HepG2 (cell line): ENCODE data around the gene FCN3. TPM values are rescaled to one million over a fixed set of nuclear protein-coding genes. Genes with fewer than 3 reads are reported as not detected.

Experiments used
- ATAC-seq: fragments of 200-7000 bp; cut with Tn5 transposase; 3 replicates; pipeline ENCODE4 v1.9.1; 2020; ENCODE audit warnings: mild to moderate bottlenecking, moderate library complexity
- BruUV-seq: library from RNA; stranded (reverse); fragments of 400-500 nt; replicated peaks from 2 replicates; lab custom pipeline; 2021; lab: Mats Ljungman, UMichigan
- CTCF ChIA-PET: fragments of 300-600 bp; formaldehyde crosslinking; extraction: SDS; loops from one replicate; lab custom pipeline; 2021; ENCODE audit warnings: low total read pairs, inconsistent platforms, low intra/inter-chr PET ratio; lab: Yijun Ruan, JAX
- POLR2A ChIA-PET: fragments of 350-600 bp; sonication (Branson Sonifier 250); formaldehyde crosslinking; loops from one replicate; lab custom pipeline; 2020; ENCODE audit warnings: antibody characterized with exemption, inconsistent platforms; lab: Yijun Ruan, JAX
- DNase-seq: peaks from one replicate; pipeline ENCODE4 v3.0.0-alpha.2; 2015; ENCODE audit warnings: low spot score
- FAIRE-seq: peaks from 3 replicates; lab custom pipeline; 2011; peaks lifted over from hg19 to GRCh38; lab: Jason Lieb, UNC
- H2AFZ ChIP-seq: one replicate; pipeline ENCODE4 v1.6.1; 2011; ENCODE audit warnings: low read length, inconsistent platforms
- H3K27ac ChIP-seq: fragments of 300-600 bp; 3 replicates; pipeline ENCODE4 v1.8.0; 2011; ENCODE audit warnings: mixed run types, mild to moderate bottlenecking, mixed read lengths, low read length, inconsistent platforms; ENCODE audit not compliant: insufficient read depth; ENCODE audit errors: extremely low read length
- H3K27me3 ChIP-seq, 2 experiments: fragments of 200-600 bp in 1 of 2; 2 replicates in 1 of 2; 3 replicates in 1 of 2; pipeline versions ENCODE4 v1.6.0 to v1.8.0; 2011; ENCODE audit warnings: low read length in 2 of 2, mild to moderate bottlenecking in 2 of 2, moderate library complexity in 2 of 2, inconsistent platforms in 1 of 2; ENCODE audit not compliant: insufficient read depth in 2 of 2, control insufficient read depth in 1 of 2
- H3K36me3 ChIP-seq, 2 experiments: fragments of 200-600 bp in 1 of 2; replicated peaks in 1 of 2; 2 replicates in 1 of 2; 3 replicates in 1 of 2; pipeline versions ENCODE4 v1.5.1 to v1.8.0; 2011; ENCODE audit warnings: low read length in 2 of 2, inconsistent platforms in 1 of 2; ENCODE audit not compliant: insufficient read depth in 2 of 2, control insufficient read depth in 1 of 2
- H3K4me1 ChIP-seq: 2 replicates; pipeline ENCODE4 v1.5.1; 2012; ENCODE audit warnings: low read length, inconsistent platforms; ENCODE audit not compliant: insufficient read depth
- H3K4me2 ChIP-seq: 2 replicates; pipeline ENCODE4 v1.6.0; 2011; ENCODE audit warnings: low read depth, low read length, inconsistent platforms
- H3K4me3 ChIP-seq, 3 experiments: fragments of 200-600 bp in 1 of 3; sonication (generic), shearing (Covaris generic) in 1 of 3; replicated peaks in 1 of 3; 2 replicates each; pipeline ENCODE4 v1.5.1; 2011 to 2016; ENCODE audit warnings: low read length in 3 of 3, inconsistent platforms in 2 of 3, low read depth in 2 of 3, mild to moderate bottlenecking in 2 of 3, control low read depth in 1 of 3, mixed read lengths in 1 of 3; ENCODE audit not compliant: insufficient read depth in 1 of 3
- H3K79me2 ChIP-seq: one replicate; pipeline ENCODE4 v1.6.1; 2011; ENCODE audit warnings: low read length, inconsistent platforms; ENCODE audit not compliant: insufficient read depth
- H3K9ac ChIP-seq: 2 replicates; pipeline ENCODE4 v1.6.0; 2011; ENCODE audit warnings: mild to moderate bottlenecking, low read depth, low read length, inconsistent platforms; ENCODE audit not compliant: insufficient read depth
- H3K9me3 ChIP-seq: 2 replicates; pipeline ENCODE4 v1.5.1; 2012; ENCODE audit warnings: mild to moderate bottlenecking, low read length
- H4K20me1 ChIP-seq: 2 replicates; pipeline ENCODE4 v1.6.0; 2011; ENCODE audit warnings: inconsistent platforms, mild to moderate bottlenecking, low read length, moderate library complexity; ENCODE audit not compliant: insufficient read depth
- CEBPB ChIP-seq: IDR thresholded peaks from 2 replicates; pipeline ENCODE4 v1.6.1; 2011; ENCODE audit warnings: low read depth, low read length, improper control_type of control experiment, borderline replicate concordance
- HNF1B ChIP-seq: sonication (generic); formaldehyde crosslinking; IDR thresholded peaks from 2 replicates; pipeline ENCODE4 v1.5.1; 2020; ENCODE audit warnings: mild to moderate bottlenecking, moderate library complexity, missing genetic modification reagents
- MAFG ChIP-seq: sonication (generic); formaldehyde crosslinking; IDR thresholded peaks from 2 replicates; pipeline ENCODE4 v1.5.1; 2020; ENCODE audit warnings: mild to moderate bottlenecking, missing genetic modification reagents
- NFE2 ChIP-seq: sonication (generic); formaldehyde crosslinking; IDR thresholded peaks from 2 replicates; pipeline ENCODE4 v1.4.0; 2020; ENCODE audit warnings: missing genetic modification reagents
- SNAPC5 ChIP-seq: sonication (generic); formaldehyde crosslinking; IDR thresholded peaks from 2 replicates; pipeline ENCODE4 v1.8.1; 2023; ENCODE audit warnings: mild to moderate bottlenecking, missing genetic modification reagents, borderline replicate concordance
- THAP7 ChIP-seq: sonication (generic); formaldehyde crosslinking; IDR thresholded peaks from 2 replicates; pipeline ENCODE4 v1.8.1; 2023; ENCODE audit warnings: mild to moderate bottlenecking, missing genetic modification reagents
- ZNF253 ChIP-seq: sonication (generic); formaldehyde crosslinking; IDR thresholded peaks from 2 replicates; pipeline ENCODE4 v1.8.0; 2022; ENCODE audit warnings: mild to moderate bottlenecking, missing genetic modification reagents, borderline replicate concordance
- ZNF263 ChIP-seq: sonication (generic); formaldehyde crosslinking; IDR thresholded peaks from 2 replicates; pipeline ENCODE4 v1.4.0; 2020; ENCODE audit warnings: missing genetic modification reagents
- ZNF775 ChIP-seq: sonication (generic); formaldehyde crosslinking; IDR thresholded peaks from 2 replicates; pipeline ENCODE4 v1.4.0; 2020; ENCODE audit warnings: missing genetic modification reagents, mild to moderate bottlenecking, moderate library complexity, borderline replicate concordance
- WGBS: methylation state at CpG from one replicate; pipeline ENCODE4 v1.1.6; 2017; ENCODE audit warnings: low lambda C conversion rate; 5-methylcytosine and 5-hydroxymethylcytosine counted together
- in situ Hi-C: cut with HindIII; loops from 2 replicates; pipeline ENCODE4 v1.10.0; 2017; ENCODE audit warnings: low pct_unique_long_range_greater_than_20kb; ENCODE audit not compliant: extremely low pct_ligation_motif_present
- intact Hi-C: fragments of 100-400 bp; cut with micrococcal nuclease; formaldehyde crosslinking; loops from one replicate; pipeline ENCODE4 v1.10.0; 2022; ENCODE audit not compliant: unreplicated experiment
- polyA plus RNA-seq, 8 experiments: library from polyadenylated mRNA; depleted of rRNA in 3 of 8; stranded (reverse) in 7 of 8; unstranded in 1 of 8; fragments of >200 nt; fragmentation: Illumina TruSeq in 4 of 8; extraction: Trizol in 4 of 8; gene quantifications; 2 replicates each; pipeline versions ENCODE4 v1.2.1 to v1.2.3, GENCODE V29; 2011 to 2016; ENCODE audit warnings: low read depth in 4 of 8, missing spikeins in 1 of 8, mixed read lengths in 1 of 8; ENCODE audit not compliant: insufficient read depth in 1 of 8
- total RNA-seq, 5 experiments: library from RNA; depleted of rRNA; stranded (reverse); fragments of >200 nt; fragmentation: Illumina TruSeq; extraction: Trizol; gene quantifications; 2 replicates each; pipeline ENCODE4 v1.2.3, GENCODE V29; 2016; ENCODE audit warnings: low read depth in 1 of 5

Gene FCN3
- total and polyA plus RNA-seq, 2 of the 13 experiments (the other 11 are each of a cell fraction or from before 2014, with no cell fraction given): not detected

- WGBS: 38% methylated on average over 9 of the region's 18 CpGs
- Histone ChIP-seq H3K9ac (no peak overlapping the region), H3K4me2 (no peak overlapping the region), H3K36me3 (no peaks in the 10 kb centered on the region), H3K4me3 (no peak overlapping the region), H3K27me3 (peaks cover 8 to 44% of the 10 kb centered on the region in 2 experiments), H2AFZ (no peak overlapping the region)
- POLR2A ChIA-PET: no interaction called here
- no TSS peak for BruUV-seq
- ATAC-seq: no peak
- in situ Hi-C loops: no loop called here
- intact Hi-C loops: no loop called here
- no peak for FAIRE-seq
- TF ChIP-seq NFE2 (CRISPR knock-in tag): no peak
- TF ChIP-seq MAFG (CRISPR knock-in tag): no peak
- TF ChIP-seq ZNF253 (CRISPR knock-in tag): no peak
- no peak for TF ChIP-seq ZNF263 (CRISPR knock-in tag)
- TF ChIP-seq SNAPC5 (CRISPR knock-in tag): no peak
- no peak for TF ChIP-seq ZNF775 (CRISPR knock-in tag)
- no peak for TF ChIP-seq CEBPB
- TF ChIP-seq THAP7 (CRISPR knock-in tag): no peak
- TF ChIP-seq HNF1B: no peak
- TF ChIP-seq, all 625 proteins: peak for 0
- no peaks in the 10 kb centered on the region for H3K4me1 ChIP-seq
- CTCF ChIA-PET: no interaction called here
- no peaks in the 10 kb centered on the region for H3K9me3 ChIP-seq
- H3K79me2 ChIP-seq: no peaks in the 10 kb centered on the region
- no peak for DNase-seq
- H3K27ac ChIP-seq: no peak overlapping the region
- H4K20me1 ChIP-seq: no peaks in the 10 kb centered on the region
These were observed 7.5 kb upstream of the FCN3 start for GRCh38 chr1:27381969-27382762.
